Hematopoietic multipotent progenitor cell treated with erythropoietin and hydrocortisone succinate and interleukin-3 and kit ligand, for 15 days (in vitro differentiated cells): ENCODE results near the gene C2CD4B.

ENCODE experiments used
- DNase-seq: peaks from one replicate; pipeline ENCODE4 v3.0.0-alpha.2; 2015; ENCODE audit warnings: low spot score

The C2CD4B gene

DNA sequence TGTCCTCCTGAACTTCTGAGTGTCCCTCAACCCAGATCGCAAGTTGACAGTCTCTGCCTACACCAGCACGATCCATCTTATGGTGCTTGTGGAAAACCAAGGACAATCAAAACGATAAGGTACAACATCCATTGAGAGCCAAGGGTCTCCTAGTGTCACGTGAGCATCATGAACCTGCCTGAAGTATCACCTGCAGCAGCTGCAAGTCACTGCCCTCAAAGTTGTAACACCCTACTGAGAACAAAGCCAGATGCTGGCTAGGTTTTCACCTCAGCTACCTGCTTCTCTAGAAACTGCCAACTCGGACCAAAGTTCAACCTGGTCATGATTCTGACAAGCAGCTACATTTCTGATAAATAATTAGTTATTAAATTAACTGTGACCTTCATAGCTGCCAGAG lies 17.5 kb downstream of the C2CD4B start:
- DNase-seq = no peak

DNA sequence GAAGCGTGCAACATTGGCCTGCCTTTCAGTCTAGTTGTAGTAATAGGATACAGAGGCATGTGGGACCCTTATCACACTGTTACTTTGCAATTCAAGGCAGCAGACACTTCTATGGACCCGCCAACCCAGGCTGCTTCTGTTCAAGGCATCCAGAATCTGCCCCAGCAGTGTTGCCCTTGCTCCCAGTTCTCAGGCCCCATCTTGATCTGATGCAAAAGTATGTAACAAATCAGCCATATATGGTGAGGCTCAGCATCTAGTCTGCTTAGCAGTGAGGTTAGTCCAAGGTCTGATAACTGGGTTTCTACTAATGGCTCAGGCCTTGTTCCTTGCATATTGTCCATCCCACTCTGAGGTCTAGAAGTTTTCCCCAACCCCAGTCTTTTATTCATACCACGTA lies 17.9 kb downstream of the C2CD4B start:
- no peak for DNase-seq

DNA sequence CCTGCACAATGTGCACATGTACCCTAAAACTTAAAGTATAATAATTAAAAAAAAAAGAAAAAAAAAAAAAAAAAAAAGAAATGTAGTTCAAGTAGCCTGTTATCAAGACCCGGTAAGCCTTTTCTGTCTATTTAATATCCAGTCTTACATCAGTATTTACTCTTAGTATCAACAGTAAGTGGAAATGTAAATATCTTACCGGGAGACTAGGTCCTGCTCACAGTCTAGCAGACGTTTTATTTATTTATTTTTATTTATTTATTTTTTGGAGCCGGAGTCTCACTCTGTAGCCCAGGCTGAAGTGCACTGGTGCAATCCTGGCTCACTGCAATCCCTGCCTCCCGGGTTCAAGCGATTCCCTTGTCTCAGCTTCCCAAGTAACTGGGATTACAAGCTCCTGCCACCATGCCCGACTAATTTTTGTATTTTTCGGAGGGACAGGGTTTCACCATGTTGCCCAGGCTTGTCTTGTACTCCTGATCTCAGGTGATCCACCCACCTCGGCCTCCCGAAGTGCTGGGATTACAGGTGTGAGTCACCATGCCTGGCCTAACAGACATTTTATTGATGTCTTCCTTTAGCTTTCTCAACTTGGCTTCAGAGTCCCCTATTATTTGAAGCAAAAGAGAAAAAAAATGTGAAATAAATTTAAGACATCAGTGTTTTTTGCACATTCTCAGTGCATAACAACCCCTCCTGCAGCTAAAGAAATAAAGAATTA lies 19.9 kb downstream of the C2CD4B start:
- no peak for DNase-seq

DNA sequence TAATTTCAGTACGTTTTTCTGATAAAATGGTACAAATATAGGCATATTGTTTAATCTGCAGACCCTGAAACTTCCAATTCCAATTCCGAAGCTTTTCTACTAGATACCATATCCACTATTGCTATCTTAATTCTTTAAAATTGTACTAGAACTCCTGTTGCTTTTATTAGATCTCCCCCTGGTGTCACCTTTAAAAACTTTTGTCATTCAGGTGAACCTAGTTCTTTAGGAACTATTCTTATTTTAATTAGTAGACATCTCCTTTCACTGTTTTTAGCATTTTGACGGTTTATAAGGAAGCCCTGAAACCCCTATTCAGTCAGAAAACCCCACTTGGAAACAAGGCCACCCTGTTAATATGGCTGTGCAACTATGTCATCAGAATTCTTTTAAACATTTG lies 22.3 kb downstream of the C2CD4B start:
- no peak for DNase-seq

DNA sequence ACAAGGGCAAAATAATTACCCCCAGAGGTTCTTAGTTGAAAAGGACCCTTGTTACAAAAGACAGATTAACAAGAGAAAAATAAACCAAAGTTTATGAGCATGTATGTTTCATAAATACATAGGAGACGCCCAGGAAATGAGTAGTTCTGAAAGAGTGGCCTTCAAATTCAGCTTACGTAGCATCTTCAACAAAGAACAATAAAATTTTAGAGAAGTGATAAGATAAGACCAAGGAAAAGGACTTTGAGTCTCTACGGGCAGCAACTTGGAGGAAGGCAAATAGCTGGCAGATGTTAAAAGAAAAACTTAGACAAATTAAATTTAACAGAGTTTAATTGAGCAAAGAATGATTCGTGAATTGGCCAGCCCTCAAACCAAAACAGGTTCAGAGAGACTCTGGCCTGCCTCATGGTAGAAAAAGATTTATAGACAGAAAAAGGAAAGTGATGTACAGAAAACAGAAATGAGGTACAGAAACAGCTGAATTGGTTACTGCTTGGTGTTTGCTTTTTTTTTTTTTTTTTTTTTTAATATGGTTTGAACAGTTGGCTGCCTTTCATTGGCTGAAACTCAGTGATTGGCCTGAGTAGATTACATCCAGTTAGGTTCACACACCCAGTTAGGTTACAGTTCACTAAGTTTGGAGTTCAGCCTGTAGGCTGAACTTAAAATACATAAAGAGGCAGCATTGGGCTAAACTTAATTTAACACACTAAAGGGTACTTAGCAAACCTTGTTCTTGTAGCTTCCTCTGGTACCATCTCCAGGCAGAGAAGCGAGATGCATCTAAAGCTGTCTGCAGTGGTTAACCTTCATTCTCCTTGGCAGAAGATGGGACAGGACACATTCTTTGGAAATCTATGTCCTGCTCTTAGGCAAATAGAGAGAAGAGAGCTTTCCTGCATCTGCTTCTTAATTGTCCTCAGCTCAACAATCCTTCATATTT lies 23.2 kb downstream of the C2CD4B start:
- no peak for DNase-seq

DNA sequence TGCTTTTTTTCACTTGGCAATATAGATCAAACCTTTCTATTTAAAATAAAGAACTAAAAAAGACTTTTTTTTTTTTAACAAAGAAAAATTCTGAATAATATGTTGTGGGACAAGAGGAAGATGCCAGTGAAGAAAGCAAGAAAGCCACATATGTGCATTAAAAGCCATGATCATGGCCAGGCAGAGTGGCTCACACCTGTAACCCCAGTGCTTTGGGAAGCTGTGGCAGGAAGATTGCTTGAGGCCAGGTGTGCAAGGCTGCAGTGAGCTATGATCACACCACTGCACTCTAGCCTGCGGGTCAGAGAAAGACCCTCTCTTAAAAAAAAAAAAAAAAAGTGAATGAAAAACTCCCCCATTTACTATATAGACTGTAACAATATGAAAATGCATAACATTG lies 23.9 kb downstream of the C2CD4B start:
- DNase-seq = no peak

DNA sequence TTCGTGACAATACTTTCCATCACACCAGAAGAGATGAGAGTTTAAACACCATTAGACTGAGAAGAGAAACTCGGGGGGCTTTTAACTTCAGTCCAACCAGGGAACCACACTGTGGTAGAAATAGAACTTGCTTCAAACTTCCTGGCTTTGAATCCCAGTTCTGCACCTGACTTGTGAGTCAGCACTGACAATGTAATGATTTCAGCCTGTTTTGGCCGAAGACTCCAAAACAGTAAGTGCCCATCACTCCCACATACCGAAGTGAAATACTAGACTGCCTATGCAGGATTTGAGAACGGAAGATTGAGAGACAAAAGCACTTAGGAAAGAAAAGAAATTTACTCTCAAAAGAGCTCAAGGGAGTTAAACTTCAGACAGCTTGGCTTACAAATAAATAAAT lies 27.0 kb downstream of the C2CD4B start:
- no peak for DNase-seq

DNA sequence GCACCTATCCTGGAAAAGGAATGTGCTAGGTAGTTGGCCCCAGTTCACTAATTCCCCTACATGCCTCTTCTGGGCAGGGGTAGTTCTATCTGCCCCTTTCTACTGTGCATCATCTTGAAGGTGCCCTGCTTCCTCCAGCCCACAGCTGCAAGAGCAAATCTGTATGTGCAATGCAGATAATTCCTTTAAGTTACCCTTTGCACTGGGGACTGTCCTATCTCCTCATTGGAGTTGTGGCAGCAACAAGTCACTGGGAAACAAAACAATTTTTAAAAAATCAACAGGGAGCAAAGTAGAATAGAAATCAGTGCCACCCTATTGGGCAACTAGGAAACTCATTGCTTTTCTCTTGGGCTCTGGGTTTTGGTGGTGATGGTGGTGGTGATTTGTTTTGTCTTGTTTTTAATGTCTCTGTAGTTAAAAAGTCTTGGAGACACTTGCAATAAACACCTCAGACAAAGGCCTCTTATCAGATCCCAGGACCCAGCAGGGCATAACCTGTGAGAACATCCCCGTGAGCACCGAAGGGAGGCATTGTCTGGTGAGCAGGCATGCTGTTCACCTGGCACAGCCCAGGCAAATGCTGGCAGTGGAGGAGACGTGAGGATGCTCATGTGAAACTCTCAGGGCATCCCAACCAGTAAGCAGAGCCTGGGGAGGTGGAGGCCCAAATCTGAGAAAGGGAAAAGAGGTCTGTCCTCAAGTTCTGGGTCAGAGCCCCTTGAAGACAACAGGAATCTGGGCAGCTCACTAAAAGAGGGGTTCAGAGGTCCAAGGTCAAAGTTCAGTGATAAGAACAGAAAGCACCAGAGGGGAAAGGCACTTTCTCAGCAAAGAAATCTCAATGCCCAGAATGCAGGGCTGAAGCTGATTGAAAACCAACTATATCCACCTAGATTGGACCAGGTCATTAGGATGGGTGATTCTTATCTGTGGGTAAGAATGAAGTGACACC lies 27.9 kb downstream of the C2CD4B start:
- no peak for DNase-seq

DNA sequence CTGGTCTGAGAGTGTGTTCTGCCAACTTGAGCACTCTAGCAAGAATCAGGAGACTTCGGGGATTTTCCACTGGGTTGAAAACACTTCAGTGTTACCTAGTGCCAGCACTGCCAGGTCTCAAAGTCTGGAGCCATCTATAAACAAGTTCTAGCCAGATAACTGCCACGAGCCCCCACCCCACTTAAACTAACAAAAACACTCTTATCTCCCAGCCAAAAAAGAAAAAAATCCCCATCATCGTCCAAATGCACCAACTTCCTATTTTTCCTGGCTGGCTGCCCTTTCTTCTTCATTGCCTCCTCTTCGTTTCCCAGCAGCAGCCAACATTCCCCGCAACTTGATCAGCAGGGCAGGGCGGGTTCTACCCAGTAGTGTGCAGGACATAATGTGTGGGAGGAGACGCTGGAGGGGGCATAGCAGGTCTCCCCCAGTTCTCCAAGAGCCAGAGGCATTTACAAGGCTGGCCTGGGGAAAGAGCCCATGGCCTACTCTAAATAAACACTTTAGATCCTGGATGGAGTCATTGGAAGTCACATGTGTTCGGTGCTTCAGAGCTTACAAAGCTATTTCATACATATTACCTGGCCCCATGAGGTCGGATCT lies 29.5 kb downstream of the C2CD4B start:
- DNase-seq = no peak

DNA sequence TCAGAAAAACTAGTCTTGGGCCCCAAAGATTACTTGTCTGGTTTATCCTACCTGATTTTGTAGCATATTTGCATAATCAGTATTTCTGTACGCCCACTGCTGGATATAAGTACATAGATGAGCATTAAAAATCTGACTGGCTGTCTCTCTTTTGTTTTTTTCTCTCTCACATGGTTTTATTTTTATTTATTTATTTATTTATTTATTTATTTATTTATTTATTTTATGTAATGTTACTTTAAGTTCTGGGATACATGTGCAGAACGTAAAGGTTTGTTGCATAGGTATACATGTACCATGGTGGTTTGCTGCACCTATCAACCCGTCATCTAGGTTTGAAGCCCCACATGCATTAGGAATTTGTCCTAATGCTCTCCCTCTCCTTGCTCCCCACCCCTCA lies 31.9 kb downstream of the C2CD4B start:
- DNase-seq = no peak

DNA sequence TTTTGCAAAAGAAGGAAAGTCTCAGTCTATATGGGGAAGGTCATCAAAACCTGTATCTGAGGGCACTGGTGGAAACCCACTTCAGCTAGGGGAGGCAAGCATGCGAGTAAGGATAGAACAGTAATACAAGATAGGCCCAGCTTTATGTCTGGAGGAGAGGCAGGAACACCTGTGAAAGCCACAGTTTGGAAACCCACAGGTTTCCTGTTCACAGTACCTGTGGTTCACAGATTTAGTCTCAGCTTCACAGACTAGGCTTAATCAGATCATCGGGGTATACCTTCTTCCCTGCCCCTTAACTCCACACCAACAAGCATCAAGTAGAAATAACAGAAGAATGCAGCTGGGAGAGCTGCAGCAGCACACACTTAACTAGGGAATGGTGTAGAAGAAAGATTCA lies 36.2 kb downstream of the C2CD4B start:
- no peak for DNase-seq

DNA sequence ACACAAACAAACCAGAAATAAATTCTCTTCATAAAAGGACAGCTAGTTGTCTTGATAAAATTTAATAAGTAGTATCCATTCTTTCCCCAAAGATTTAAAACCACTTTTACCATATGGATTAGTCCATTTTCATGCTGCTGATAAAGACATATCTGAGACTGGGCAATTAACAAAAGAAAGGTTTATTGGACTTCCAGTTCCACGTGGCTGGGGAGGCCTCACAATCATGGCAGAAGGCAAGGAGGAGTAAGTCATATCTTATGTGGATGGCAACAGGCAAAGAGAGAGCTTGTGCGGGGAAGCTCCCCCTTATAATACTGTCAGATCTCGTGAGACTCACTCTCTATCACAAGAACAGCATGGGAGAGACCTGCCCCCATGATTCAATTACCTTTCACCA lies 38.7 kb downstream of the C2CD4B start:
- DNase-seq = no peak

DNA sequence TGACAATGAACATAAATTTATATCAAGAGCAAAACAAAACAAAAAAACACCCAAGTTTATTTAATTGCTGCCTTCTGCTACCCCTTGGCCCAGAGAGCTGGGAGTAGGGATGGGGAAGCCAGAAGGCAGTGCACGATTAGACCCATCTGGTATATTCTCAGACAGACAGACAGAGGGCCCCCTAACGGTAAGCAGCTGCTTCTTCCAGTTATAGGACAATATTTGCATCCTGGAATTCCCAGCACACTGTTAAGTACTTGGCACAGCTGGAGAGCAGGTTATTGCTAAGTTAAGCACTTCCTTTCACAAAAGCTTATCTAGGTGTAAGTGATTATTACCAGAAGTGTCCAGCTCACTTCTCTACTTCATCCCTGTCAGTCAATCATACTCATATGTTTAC lies 39.3 kb downstream of the C2CD4B start:
- DNase-seq = no peak

DNA sequence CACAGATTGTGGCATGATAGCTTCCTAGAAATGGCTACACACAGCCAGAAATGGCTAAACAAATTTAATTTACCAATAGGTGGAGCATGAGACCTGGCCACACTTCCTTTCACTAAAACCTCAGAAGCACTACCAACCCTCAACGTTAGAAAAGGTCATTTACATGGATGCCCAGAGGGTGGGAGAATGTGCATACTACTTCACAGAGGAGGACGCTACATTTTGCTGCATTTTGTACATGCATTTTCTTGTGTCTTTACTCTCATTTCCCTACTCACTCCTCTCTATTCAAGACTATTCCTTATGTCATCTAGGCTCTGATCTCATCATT lies 40.1 kb downstream of the C2CD4B start:
- DNase-seq = no peak

DNA sequence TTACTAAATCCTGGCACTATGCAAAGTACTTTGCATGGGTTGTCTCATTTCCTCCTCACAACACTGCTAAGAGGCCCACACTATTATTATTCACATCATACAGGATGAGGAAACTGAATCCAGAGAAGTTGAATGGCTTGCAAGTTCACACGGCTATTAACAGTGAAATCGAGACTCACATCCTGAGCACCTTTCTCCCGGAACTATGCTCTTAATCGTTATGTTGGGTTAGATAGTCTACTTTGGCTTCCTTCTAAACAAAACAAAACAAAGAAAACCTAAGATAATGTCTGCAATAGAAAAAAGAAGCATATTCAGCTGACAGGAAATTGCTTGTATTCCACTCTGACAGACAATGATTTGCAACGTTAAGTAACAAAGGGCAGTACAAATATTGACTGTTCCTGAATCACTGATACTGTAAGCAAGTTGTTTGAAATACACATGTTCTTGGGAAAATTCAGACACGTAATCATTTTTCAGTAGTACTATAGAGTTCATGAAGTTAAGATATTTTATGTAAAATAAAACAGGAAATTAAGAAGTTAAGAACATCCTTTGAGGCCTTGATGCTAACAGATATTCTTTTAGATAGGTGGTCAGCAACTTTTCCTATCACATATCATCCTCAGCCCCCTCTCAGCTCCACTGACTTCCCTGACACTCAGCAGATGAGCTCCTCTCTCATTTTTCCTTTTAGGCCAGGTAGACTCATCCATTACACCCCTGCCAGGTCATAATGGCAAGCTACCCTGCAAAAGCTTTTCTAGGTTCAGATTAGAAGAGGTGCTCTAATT lies 40.7 kb downstream of the C2CD4B start:
- no peak for DNase-seq

DNA sequence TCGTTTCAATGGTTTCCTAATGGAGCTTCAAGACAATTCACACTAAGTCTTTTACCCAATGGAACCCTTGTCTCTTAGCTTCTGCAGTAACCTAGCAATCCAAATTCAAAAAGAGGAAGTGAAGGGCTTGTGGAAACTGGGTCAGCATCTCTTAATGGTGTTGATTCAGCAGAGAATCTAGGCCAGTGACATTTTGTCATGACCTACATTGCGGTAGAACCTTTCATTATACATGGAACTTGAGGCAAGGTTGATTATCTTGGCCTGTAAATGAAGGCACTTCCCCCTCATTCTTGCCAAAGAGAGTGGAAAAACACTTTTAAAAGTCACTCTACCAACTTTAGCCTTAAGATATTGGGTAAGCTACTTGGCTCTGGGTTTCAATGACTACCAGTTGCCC lies 42.8 kb downstream of the C2CD4B start:
- no peak for DNase-seq

DNA sequence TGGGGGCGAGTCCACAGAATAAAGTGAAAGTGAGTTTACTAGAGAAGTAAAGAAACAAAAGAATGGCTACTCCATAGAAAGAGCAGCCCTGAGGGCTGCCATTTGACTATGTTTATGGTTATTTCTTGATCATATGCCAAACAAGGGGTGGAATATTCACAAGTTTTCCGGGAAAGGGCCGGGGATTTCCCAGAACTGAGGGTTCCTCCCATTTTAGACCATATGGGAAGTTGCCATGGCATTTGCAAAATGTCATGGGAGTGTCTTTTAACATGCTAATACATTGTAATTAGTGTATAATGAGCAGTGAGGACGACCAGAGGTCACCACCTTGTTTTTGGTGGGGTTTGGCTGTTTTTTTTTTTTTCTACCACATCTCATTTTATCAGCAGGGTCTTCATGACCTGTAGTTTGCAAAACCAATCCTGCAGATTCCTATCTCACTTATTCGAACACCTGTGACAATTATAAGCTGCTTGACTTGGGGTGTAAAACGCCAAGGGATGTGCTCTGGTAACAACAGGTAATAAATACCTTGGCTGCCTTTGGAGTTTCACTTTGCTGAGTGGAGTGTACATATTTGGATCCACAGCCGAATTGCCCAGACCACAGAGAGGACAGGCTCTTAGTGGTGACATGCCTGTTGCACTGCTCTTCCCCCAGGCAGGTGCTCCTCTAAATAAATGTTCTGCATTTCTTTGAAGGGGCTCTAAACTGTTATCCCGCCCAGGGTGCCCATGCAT lies 43.6 kb downstream of the C2CD4B start:
- DNase-seq = no peak

DNA sequence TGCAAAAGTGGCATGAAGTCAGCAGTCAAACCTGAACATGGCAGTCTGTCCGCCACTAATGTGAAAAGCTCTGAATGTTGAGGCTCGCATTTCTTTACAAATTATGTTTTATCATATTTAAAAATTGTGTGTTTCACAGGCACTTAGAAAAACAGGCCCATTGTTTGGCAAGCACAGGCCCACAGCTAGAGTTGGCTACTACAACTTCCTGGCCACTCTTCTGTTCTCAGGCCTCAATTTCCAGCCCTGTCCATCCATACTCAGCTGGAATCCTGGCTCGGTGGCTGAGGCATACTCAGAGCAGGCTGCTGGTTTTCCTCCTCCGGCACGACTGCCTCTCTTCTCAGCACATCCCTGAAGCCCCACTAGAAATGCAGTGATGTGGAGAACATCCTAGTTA lies 44.3 kb downstream of the C2CD4B start:
- DNase-seq = no peak

DNA sequence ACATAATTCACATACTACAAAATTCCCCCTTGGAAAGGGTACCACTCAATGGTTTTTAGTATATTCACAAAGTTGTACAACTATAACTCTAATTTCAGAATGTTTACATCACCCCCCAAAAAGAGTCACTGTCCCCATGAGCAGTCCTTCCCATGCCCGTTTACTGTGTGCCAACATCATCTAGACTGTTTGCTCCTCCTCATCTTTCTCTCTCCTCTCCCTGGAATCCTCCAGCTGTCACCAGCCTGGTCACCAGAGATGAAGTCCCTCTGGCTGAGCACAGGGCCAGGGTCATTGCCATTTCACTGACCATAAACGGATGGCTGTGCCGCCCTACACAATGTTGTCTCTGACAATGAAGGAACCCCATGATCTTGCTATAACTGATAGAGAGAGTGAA lies 45.2 kb downstream of the C2CD4B start:
- DNase-seq = no peak

DNA sequence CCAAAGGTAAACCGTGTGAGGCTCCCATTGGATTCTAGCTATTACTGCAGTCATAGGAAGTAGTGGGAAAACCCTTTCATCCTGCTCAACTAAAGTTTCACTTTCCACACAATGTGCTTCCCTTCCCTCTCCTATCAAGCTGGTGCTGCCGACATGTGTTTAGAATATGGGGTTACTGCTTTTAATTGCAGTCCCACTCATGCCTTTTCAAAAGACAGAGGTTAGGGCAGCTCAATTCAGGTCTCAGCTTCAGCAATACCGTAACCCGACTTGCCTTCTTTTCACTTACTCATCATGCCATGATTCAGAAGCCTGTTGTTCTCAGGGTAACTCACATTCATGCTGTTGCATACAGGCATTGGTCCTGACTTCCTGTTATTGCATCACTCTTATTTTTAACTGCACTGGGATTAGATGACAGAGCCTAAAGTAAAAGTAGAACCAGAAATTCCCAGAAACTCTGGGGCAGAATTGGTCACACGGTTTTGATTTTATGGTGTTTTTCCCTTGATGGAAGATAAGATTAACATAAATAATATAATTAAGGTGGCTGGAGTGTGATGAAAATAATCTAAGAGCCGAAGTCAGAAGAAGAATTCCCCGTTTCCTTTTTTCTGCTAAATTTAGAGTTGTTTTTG lies 45.7 kb downstream of the C2CD4B start:
- DNase-seq = no peak
